ENCODE results near the gene ANKRD34A. TPM values are rescaled to one million over a fixed set of nuclear protein-coding genes. Genes with fewer than 3 reads are reported as not detected.
"Not testable (repeated sequence)": the region's sequence is repeated elsewhere in the genome, so short reads cannot be mapped to it uniquely, and the experiment has no call there.

Gene ANKRD34A
- total RNA-seq, 1 donor from 2014 or later = 1.2 TPM

GRCh38 chr1:145922266-145922665, 42.1 kb downstream of the ANKRD34A start:
- H3K4me3 Mint-ChIP-seq (ENCODE audit: unreplicated experiment) = no peak overlapping the region
- DNase-seq (ENCODE audit: low spot score) = no peak
- TF ChIP-seq, protein P1, sequence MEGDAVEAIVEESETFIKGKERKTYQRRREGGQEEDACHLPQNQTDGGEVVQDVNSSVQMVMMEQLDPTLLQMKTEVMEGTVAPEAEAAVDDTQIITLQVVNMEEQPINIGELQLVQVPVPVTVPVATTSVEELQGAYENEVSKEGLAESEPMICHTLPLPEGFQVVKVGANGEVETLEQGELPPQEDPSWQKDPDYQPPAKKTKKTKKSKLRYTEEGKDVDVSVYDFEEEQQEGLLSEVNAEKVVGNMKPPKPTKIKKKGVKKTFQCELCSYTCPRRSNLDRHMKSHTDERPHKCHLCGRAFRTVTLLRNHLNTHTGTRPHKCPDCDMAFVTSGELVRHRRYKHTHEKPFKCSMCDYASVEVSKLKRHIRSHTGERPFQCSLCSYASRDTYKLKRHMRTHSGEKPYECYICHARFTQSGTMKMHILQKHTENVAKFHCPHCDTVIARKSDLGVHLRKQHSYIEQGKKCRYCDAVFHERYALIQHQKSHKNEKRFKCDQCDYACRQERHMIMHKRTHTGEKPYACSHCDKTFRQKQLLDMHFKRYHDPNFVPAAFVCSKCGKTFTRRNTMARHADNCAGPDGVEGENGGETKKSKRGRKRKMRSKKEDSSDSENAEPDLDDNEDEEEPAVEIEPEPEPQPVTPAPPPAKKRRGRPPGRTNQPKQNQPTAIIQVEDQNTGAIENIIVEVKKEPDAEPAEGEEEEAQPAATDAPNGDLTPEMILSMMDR (IDR thresholded peaks at IDR 0.05) = no peak
- peaks cover 30% of the 10 kb centered on the region for H3K4me1 Mint-ChIP-seq (ENCODE audit: low read depth)
- H3K9me3 Mint-ChIP-seq (ENCODE audit: low read depth) = no peaks in the 10 kb centered on the region
- H3K27me3 Mint-ChIP-seq (ENCODE audit: low read depth) = no peaks in the 10 kb centered on the region
- no peak overlapping the region for H3K27ac Mint-ChIP-seq (ENCODE audit: unreplicated experiment)
- peaks cover 6% of the 10 kb centered on the region for H3K36me3 Mint-ChIP-seq (ENCODE audit: low read depth)

DNA sequence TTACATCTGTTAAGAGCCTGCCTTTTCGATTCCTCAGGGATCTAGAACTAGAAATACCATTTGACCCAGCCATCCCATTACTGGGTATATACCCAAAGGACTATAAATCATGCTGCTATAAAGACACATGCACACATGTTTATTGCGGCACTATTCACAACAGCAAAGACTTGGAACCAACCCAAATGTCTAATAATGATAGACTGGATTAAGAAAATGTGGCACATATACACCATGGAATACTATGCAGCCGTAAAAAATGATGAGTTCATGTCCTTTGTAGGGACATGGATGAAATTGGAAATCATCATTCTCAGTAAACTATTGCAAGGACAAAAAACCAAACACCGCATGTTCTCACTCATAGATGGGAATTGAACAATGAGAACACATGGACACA, 44.1 kb downstream of the ANKRD34A start:
- H3K27ac Mint-ChIP-seq (ENCODE audit: unreplicated experiment) = peak overlapping the region; percentile 51

DNA sequence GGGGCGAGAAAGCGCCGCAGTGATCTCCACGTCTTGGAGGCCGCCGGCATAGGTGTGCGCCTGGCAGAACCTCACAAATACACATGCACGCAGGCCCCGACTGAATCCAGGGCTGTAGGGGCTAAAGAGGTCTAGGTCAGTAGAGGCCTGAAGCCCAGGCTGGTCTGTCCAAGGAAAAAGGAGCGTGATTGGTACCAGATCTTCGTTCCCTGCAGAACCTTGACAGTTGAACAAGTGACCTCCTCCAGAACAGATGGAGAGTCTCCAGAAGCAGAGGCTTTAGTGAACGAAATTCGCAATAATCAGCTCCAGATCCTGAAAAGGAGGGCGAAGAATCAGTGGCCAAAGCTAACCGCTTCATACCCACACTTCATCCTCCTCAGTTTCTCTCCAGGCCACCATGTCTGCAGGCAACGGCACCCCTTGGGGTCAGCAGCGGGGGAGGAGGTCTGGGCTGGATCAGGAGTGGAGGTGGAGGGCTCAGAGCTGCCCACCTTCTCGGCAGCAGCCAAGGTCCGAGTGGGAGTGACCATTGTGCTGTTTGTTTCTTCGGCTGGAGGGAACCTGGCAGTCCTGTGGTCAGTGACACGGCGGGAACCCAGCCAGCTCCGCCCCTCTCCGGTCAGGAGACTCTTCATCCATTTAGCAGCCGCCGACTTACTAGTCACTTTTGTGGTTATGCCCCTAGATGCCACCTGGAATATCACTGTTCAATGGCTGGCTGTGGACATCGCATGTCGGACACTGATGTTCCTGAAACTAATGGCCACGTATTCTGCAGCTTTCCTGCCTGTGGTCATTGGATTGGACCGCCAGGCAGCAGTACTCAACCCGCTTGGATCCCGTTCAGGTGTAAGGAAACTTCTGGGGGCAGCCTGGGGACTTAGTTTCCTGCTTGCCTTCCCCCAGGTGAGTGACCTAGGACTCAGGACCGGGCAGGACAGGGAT, 45.1 kb downstream of the ANKRD34A start:
- peak overlapping the region; percentile 89 for H3K4me3 Mint-ChIP-seq (ENCODE audit: unreplicated experiment)
- TF ChIP-seq, protein P1 (IDR thresholded peaks at IDR 0.05) = no peak
- H3K27me3 Mint-ChIP-seq (ENCODE audit: low read depth) = no peaks in the 10 kb centered on the region
- no peaks in the 10 kb centered on the region for H3K9me3 Mint-ChIP-seq (ENCODE audit: low read depth)
- peaks cover 8% of the 10 kb centered on the region for H3K36me3 Mint-ChIP-seq (ENCODE audit: low read depth)
- H3K4me1 Mint-ChIP-seq (ENCODE audit: low read depth) = peaks cover 37% of the 10 kb centered on the region
- DNase-seq (ENCODE audit: low spot score) = no peak
- H3K27ac Mint-ChIP-seq (ENCODE audit: unreplicated experiment) = peak overlapping the region; percentile 97

More for the DNA sequence above, 44.1 kb downstream of the ANKRD34A start:
- Mint-ChIP-seq H3K4me1 (ENCODE audit: low read depth) (peaks cover 37% of the 10 kb centered on the region), H3K4me3 (ENCODE audit: unreplicated experiment) (peak overlapping the region; percentile 89)
- H3K36me3 Mint-ChIP-seq (ENCODE audit: low read depth); DNase-seq (ENCODE audit: low spot score); H3K27me3 Mint-ChIP-seq (ENCODE audit: low read depth); H3K9me3 Mint-ChIP-seq (ENCODE audit: low read depth): not testable (repeated sequence)

GRCh38 chr1:145918144-145918991, 46.0 kb downstream of the ANKRD34A start, which contains the start of gene PEX11B:
TSS of gene PEX11B (minus strand) at chr1:145918717. CDS start at chr1:145918688, 29 bp downstream.
- Mint-ChIP-seq H3K4me3 (ENCODE audit: unreplicated experiment) (peak within 1 kb of the TSS; percentile 89), H3K27me3 (ENCODE audit: low read depth) (no peaks in the 10 kb centered on the region), H3K36me3 (ENCODE audit: low read depth) (peaks cover 8% of the 10 kb centered on the region), H3K4me1 (ENCODE audit: low read depth) (peaks cover 37% of the 10 kb centered on the region), H3K27ac (ENCODE audit: unreplicated experiment) (peak within 1 kb of the TSS; percentile 97), H3K9me3 (ENCODE audit: low read depth) (no peaks in the 10 kb centered on the region)
- TF ChIP-seq, protein P1 (IDR thresholded peaks at IDR 0.05) = no peak
- no peak for DNase-seq (ENCODE audit: low spot score)

DNA sequence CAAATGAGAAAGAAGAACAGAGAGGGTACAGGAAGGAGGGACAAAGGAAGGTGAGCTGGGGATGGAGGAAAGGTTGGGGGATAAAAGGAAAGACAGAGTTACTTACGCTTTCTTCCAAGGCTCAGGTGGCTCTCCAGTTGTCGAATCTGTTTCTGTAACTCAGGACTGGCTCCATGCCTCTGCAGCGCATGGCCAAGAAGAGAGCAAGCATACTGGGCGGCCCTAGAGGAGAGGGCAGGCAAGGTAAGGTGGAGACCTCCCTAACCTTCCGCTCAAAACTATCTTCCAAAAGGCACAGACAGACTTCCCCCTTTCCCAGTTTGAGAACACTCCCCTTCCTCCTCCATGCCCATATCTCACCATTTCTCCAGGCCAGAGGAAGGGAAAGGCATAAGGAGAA, 46.8 kb downstream of the ANKRD34A start:
- H3K27ac Mint-ChIP-seq (ENCODE audit: unreplicated experiment) = peak overlapping the region; percentile 97
- TF ChIP-seq, protein P1 (IDR thresholded peaks at IDR 0.05) = no peak

More for the DNA sequence above, 46.8 kb downstream of the ANKRD34A start:
- no peaks in the 10 kb centered on the region for H3K27me3 Mint-ChIP-seq (ENCODE audit: low read depth)
- peak overlapping the region; percentile 89 for H3K4me3 Mint-ChIP-seq (ENCODE audit: unreplicated experiment)
- no peak for DNase-seq (ENCODE audit: low spot score)
- no peaks in the 10 kb centered on the region for H3K9me3 Mint-ChIP-seq (ENCODE audit: low read depth)
- H3K4me1 Mint-ChIP-seq (ENCODE audit: low read depth) = peaks cover 37% of the 10 kb centered on the region
- H3K36me3 Mint-ChIP-seq (ENCODE audit: low read depth) = peaks cover 10% of the 10 kb centered on the region
